ENCODE results near the gene CEMIP2. TPM values are rescaled to one million over a fixed set of nuclear protein-coding genes. Genes with fewer than 3 reads are reported as not detected.
"Not testable (repeated sequence)": the region's sequence is repeated elsewhere in the genome, so short reads cannot be mapped to it uniquely, and the experiment has no call there.

Gene CEMIP2
- total RNA-seq, 1 donor from 2014 or later = 41.6 TPM

GRCh38 chr9:71716138-71716909 lies 52.0 kb downstream of the CEMIP2 start:
- no peak for FAIRE-seq
- DNase-seq (ENCODE audit: low spot score in 2 of 2) = no peak

- FAIRE-seq (no peak), DNase-seq (ENCODE audit: low spot score in 2 of 2) (no peak)
These were observed 57.5 kb downstream of the CEMIP2 start for GRCh38 chr9:71710856-71711255.

- no peak for DNase-seq (ENCODE audit: low spot score in 2 of 2)
- FAIRE-seq = no peak
These were observed 58.1 kb downstream of the CEMIP2 start for GRCh38 chr9:71710201-71710600.

- no peak for DNase-seq (ENCODE audit: low spot score in 2 of 2)
- no peak for FAIRE-seq
These were observed 58.9 kb downstream of the CEMIP2 start for GRCh38 chr9:71709384-71709783.

- DNase-seq (ENCODE audit: low spot score in 2 of 2) = no peak
- no peak for FAIRE-seq
These were observed 62.1 kb downstream of the CEMIP2 start for GRCh38 chr9:71706176-71706575.

- no peak for FAIRE-seq
- DNase-seq (ENCODE audit: low spot score in 2 of 2) = no peak
These were observed 63.5 kb downstream of the CEMIP2 start for GRCh38 chr9:71704796-71705195.

GRCh38 chr9:71703172-71703872 lies 65.0 kb downstream of the CEMIP2 start:
- FAIRE-seq = no peak
- DNase-seq (ENCODE audit: low spot score in 2 of 2) = no peak

- FAIRE-seq = no peak
- DNase-seq (ENCODE audit: low spot score in 2 of 2) = no peak
These were observed 70.4 kb downstream of the CEMIP2 start for GRCh38 chr9:71697882-71698281.

GRCh38 chr9:71694332-71694731 lies 74.0 kb downstream of the CEMIP2 start:
- no peak for FAIRE-seq
- no peak for DNase-seq (ENCODE audit: low spot score in 2 of 2)

GRCh38 chr9:71693607-71694006 lies 74.7 kb downstream of the CEMIP2 start:
- DNase-seq (ENCODE audit: low spot score in 2 of 2) = no peak
- no peak for FAIRE-seq

GRCh38 chr9:71692337-71692736 lies 76.0 kb downstream of the CEMIP2 start:
- FAIRE-seq (no peak), DNase-seq (ENCODE audit: low spot score in 2 of 2) (no peak)

GRCh38 chr9:71691576-71691975 lies 76.7 kb downstream of the CEMIP2 start:
- not testable (repeated sequence) for FAIRE-seq; DNase-seq (ENCODE audit: low spot score in 2 of 2)

GRCh38 chr9:71690689-71691435 lies 77.5 kb downstream of the CEMIP2 start:
- DNase-seq (ENCODE audit: low spot score in 2 of 2) (no peak), FAIRE-seq (no peak)

- FAIRE-seq (no peak), DNase-seq (ENCODE audit: low spot score in 2 of 2) (no peak)
These were observed 78.1 kb downstream of the CEMIP2 start for GRCh38 chr9:71690063-71690688.

- FAIRE-seq (no peak), DNase-seq (ENCODE audit: low spot score in 2 of 2) (no peak)
These were observed 80.6 kb downstream of the CEMIP2 start for GRCh38 chr9:71687676-71688075.

GRCh38 chr9:71685988-71686387 lies 82.3 kb downstream of the CEMIP2 start:
- FAIRE-seq = no peak
- no peak for DNase-seq (ENCODE audit: low spot score in 2 of 2)

GRCh38 chr9:71685394-71685793 lies 82.9 kb downstream of the CEMIP2 start:
- no peak for DNase-seq (ENCODE audit: low spot score in 2 of 2)
- FAIRE-seq = no peak

GRCh38 chr9:71684566-71684965 lies 83.7 kb downstream of the CEMIP2 start:
- no peak for DNase-seq (ENCODE audit: low spot score in 2 of 2)
- FAIRE-seq = no peak

GRCh38 chr9:71683598-71684235 lies 84.6 kb downstream of the CEMIP2 start:
- DNase-seq (ENCODE audit: low spot score in 2 of 2) (no peak), FAIRE-seq (no peak)

GRCh38 chr9:71681708-71682272 lies 86.5 kb downstream of the CEMIP2 start:
- no peak for DNase-seq (ENCODE audit: low spot score in 2 of 2)
- no peak for FAIRE-seq

All from frontal cortex (tissue), 4 donors.